NCI-H2029 treated with DMSO at 0.1 percent for 48 hours (cell line): ENCODE data around the gene GSTM5.
"Not testable (repeated sequence)": the region's sequence is repeated elsewhere in the genome, so short reads cannot be mapped to it uniquely, and the experiment has no call there.

Experiments used
- DNase-seq: peaks from one replicate; lab custom pipeline; 2025; lab: John Stamatoyannopoulos, UW

Gene GSTM5

DNA sequence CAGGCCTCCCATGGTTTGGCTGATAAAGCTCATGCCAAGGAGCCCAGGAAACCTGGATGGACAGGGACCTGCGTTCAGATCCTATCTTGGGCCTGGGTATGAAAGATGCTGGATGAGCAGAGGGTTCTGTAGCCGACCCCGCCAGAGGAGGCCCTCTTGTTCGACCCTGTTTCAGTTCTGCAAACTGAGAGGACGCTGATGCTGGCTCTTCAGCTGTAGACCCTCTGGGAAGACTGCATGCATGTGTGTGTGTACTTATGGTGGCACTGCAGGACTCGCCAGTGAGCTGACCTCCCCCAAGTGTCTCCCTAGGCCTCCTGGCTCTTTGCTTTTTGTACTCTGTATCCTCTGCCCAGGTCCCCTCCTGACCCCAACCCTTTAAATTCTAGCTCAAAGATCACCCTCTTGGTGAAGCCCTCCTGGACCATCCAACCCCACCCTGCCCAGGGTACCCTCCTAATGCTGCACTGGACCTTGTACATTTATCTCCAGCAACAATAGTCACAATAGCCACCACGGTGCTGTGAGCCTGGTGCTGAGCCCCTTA lies 50.1 kb downstream of the GSTM5 start:
- DNase-seq = no peak

DNA sequence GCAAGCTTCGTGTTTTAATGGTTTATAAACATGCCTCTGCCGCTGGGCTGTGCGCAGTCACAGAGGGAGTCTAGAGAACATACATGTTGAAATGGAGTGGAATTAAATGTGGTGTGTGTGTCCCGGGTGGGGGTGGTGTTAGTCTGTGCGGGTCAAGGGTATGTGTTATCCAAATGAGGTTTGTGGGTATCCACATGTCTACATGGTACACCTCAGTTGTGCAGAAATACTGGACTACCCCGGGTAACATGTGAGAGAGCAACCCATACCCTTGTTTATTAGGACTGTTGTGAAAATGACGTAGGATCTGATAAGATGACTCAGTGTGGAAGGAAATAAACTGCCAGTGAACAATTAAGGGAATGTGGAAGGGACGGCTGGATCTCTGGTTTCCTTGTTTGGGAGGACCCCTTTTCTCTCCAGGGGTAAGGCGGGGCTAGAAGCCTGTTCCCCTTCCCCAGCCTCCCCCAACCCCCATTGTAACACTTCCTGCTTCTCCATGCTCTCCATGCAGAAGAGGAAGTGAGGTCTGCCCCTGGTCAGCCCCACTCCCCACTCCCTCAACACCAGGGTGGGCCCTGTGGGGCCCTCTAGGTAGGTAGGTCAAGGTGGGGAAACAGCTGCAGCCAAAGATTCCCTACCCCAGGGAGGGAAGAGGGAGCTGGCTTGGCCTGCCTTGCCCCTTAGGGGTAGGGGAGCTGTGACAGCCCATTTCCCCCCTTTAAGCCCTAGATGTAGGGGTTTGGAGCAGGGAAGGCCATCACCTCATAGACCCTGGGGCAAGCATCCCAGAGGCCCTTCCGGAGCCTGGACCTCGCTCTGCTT lies 51.0 kb downstream of the GSTM5 start:
- DNase-seq = no peak

GRCh38 chr1:109763646-109764415 lies 51.8 kb downstream of the GSTM5 start, which contains the start of gene EPS8L3:
TSS of gene EPS8L3 (minus strand) at chr1:109763923. CDS start at chr1:109761749, 2,174 bp downstream.
- no peak for DNase-seq

- no peak for DNase-seq
Observed at GRCh38 chr1:109764561-109765482, 52.8 kb downstream of the GSTM5 start.

DNA sequence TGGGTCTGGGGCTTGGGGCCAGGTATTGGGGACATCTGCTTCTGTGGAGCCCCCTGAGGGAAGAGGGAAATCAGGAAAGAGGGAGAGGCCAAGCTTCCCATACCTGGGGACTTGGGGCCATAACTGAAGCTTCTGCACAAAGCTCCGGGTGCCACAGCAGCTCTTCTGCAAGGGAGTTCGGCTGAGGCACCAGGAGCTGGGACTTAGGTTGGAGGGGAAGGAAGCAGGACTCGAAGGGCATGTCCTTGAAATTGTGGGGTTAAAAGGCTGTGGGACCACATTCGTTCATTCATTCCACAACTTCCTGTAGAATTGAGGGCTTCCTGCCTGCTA lies 53.4 kb downstream of the GSTM5 start:
- DNase-seq = no peak

- DNase-seq = no peak
Observed at GRCh38 chr1:109765896-109766615, 54.0 kb downstream of the GSTM5 start.

DNA sequence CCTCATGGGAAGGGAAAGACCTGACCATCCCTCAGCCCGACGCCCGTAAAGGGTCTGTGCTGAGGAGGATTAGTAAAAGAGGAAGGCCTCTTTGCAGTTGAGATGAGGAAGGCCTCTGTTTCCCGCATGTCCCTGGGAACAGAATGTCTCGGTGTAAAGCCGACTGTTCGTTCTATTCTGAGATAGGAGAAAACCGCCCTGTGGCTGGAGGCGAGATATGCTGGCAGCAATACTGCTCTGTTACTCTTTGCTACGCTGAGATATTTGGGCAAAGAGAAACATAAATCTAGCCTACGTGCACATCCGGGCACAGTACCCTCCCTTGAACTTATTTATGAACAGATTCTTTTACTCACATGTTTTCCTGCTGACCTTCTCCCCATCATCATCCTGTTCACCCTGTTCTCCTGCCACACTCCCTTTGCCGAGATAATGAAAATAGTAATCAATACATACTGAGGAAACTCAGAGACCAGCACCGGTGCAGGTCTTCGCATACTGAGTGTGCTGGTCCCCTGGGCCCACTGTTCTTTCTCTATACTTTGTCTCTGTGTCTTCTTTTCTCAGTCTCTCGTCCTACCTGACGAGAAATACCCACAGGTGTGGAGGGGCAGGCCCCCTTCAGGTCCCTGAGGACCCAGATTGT lies 55.1 kb downstream of the GSTM5 start:
- DNase-seq = not testable (repeated sequence)
